PC-3 (cell line): ENCODE results near the gene KIFC1. TPM values are rescaled to one million over a fixed set of nuclear protein-coding genes. Genes with fewer than 3 reads are reported as not detected.

Source experiments
- ATAC-seq: fragments of 200-7000 bp; cut with Tn5 transposase; 2 replicates; pipeline ENCODE4 v1.9.1; 2020; ENCODE audit warnings: mild to moderate bottlenecking, moderate library complexity
- BruUV-seq: library from RNA; stranded (reverse); fragments of 400-500 nt; replicated peaks from 2 replicates; lab custom pipeline; 2021; lab: Mats Ljungman, UMichigan
- CTCF ChIA-PET: fragments of 300-600 bp; sonication (Branson Sonifier 250); formaldehyde crosslinking; loops from one replicate; lab custom pipeline; 2022; ENCODE audit warnings: antibody characterized with exemption; lab: Charles Lee
- POLR2A ChIA-PET: fragments of 300-600 bp; sonication (Branson Sonifier 250); formaldehyde crosslinking; loops from one replicate; lab custom pipeline; 2022; ENCODE audit warnings: antibody characterized with exemption; ENCODE audit not compliant: unreplicated experiment; lab: Charles Lee
- DNase-seq: peaks from one replicate; pipeline ENCODE4 v3.0.0-alpha.2; 2015
- H2AFZ ChIP-seq: fragments of 300-600 bp; sonication (generic); 2 replicates; pipeline ENCODE4 v1.6.0; 2016; ENCODE audit warnings: antibody characterized with exemption, low read length
- H3F3A ChIP-seq: fragments of 300-600 bp; sonication (generic); one replicate; pipeline ENCODE4 v1.6.0; 2017; ENCODE audit warnings: antibody characterized with exemption, low read length, control low read depth, mild to moderate bottlenecking; ENCODE audit not compliant: unreplicated experiment
- H3K27ac ChIP-seq: fragments of 300-600 bp; sonication (generic); 2 replicates; pipeline ENCODE4 v1.5.1; 2016; ENCODE audit warnings: mild to moderate bottlenecking, low read length
- H3K27me3 ChIP-seq: fragments of 300-600 bp; sonication (generic); 2 replicates; pipeline ENCODE4 v1.6.1; 2016; ENCODE audit warnings: low read length, mixed read lengths
- H3K36me3 ChIP-seq: fragments of 300-600 bp; sonication (generic); 2 replicates; pipeline ENCODE4 v1.6.1; 2016; ENCODE audit warnings: low read depth, mixed run types, low read length, mixed read lengths
- H3K4me1 ChIP-seq: fragments of 300-600 bp; sonication (generic); 2 replicates; pipeline ENCODE4 v1.5.1; 2016; ENCODE audit warnings: low read length; ENCODE audit not compliant: insufficient read depth
- H3K4me2 ChIP-seq: fragments of 300-600 bp; sonication (generic); 2 replicates; pipeline ENCODE4 v1.6.0; 2016; ENCODE audit warnings: low read length
- H3K4me3 ChIP-seq: fragments of 300-600 bp; sonication (generic); 2 replicates; pipeline ENCODE4 v1.5.1; 2016; ENCODE audit warnings: mild to moderate bottlenecking, low read length, mixed read lengths
- H3K79me2 ChIP-seq: fragments of 300-600 bp; sonication (generic); 2 replicates; pipeline ENCODE4 v1.6.1; 2017; ENCODE audit warnings: low read length, mixed read lengths
- H3K9ac ChIP-seq: fragments of 300-600 bp; sonication (generic); 2 replicates; pipeline ENCODE4 v1.6.0; 2016; ENCODE audit warnings: mild to moderate bottlenecking, low read length
- H3K9me2 ChIP-seq: fragments of 300-600 bp; sonication (generic); replicated peaks from 2 replicates; pipeline ENCODE4 v1.6.1; 2016; ENCODE audit warnings: mixed run types, low read length, mixed read lengths
- H3K9me3 ChIP-seq: fragments of 300-600 bp; sonication (generic); 2 replicates; pipeline ENCODE4 v1.6.1; 2016; ENCODE audit warnings: low read length, mixed read lengths
- H4K20me1 ChIP-seq: fragments of 300-600 bp; sonication (generic); 2 replicates; pipeline ENCODE4 v1.6.1; 2016; ENCODE audit warnings: low read length, mixed read lengths
- CTCF ChIP-seq: fragments of 300-600 bp; sonication (generic); conservative IDR thresholded peaks from 2 replicates; pipeline ENCODE4 v1.5.1; 2017; ENCODE audit warnings: antibody characterized with exemption, low read depth, mild to moderate bottlenecking, low read length
- EZH2 ChIP-seq: fragments of 300-600 bp; sonication (generic); IDR thresholded peaks from one replicate; pipeline ENCODE4 v1.6.1; 2017; ENCODE audit warnings: antibody characterized with exemption, mild to moderate bottlenecking, low read length; ENCODE audit not compliant: unreplicated experiment
- EZH2phosphoT487 ChIP-seq: fragments of 300-600 bp; sonication (generic); IDR thresholded peaks from 2 replicates; pipeline ENCODE4 v1.6.1; 2018; ENCODE audit warnings: mild to moderate bottlenecking, antibody characterized with exemption, low read length, borderline replicate concordance
- intact Hi-C: fragments of 100-400 bp; cut with micrococcal nuclease; formaldehyde crosslinking; loops from 2 replicates; pipeline ENCODE4 v1.9.0; 2023
- total RNA-seq: library from RNA; depleted of rRNA; stranded (reverse); fragments of >200 nt; gene quantifications from 2 replicates; pipeline ENCODE4 v1.2.3, GENCODE V29; 2014

Gene KIFC1
- total RNA-seq, 1 experiment from 2014 or later, result 66.7 TPM

- Histone ChIP-seq H3K27ac (no peak overlapping the region), H3K9me3 (no peaks in the 10 kb centered on the region), H3K27me3 (no peaks in the 10 kb centered on the region), H3K4me1 (no peaks in the 10 kb centered on the region), H3K36me3 (no peaks in the 10 kb centered on the region), H3K9me2 (no peaks in the 10 kb centered on the region), H3K79me2 (no peaks in the 10 kb centered on the region), H3F3A (no peaks in the 10 kb centered on the region), H3K9ac (no peak overlapping the region), H2AFZ (no peak overlapping the region), H4K20me1 (no peaks in the 10 kb centered on the region), H3K4me3 (no peak overlapping the region), H3K4me2 (no peak overlapping the region)
- POLR2A ChIA-PET, result no interaction called here
- BruUV-seq, result no TSS peak
- no peak for ATAC-seq
- intact Hi-C loops, result no loop called here
- no peak for DNase-seq
- CTCF ChIA-PET, result no interaction called here
- TF ChIP-seq EZH2phosphoT487 (no peak), EZH2 (no peak), CTCF (no peak)
Observed at GRCh38 chr6:33434961-33435360, 43.3 kb downstream of the KIFC1 start.

- H3K9ac ChIP-seq, result no peak overlapping the region
- ChIA-PET CTCF (no interaction called here), POLR2A (no interaction called here)
- DNase-seq (no peak), ATAC-seq (no peak)
- no peak overlapping the region for H2AFZ ChIP-seq
- intact Hi-C loops, result no loop called here
- TF ChIP-seq EZH2phosphoT487 (no peak), CTCF (no peak), EZH2 (no peak)
- no peaks in the 10 kb centered on the region for H3K9me3 ChIP-seq
- no peak overlapping the region for H3K4me3 ChIP-seq
- BruUV-seq, result no TSS peak
- H4K20me1 ChIP-seq, result no peaks in the 10 kb centered on the region
- no peaks in the 10 kb centered on the region for H3K79me2 ChIP-seq
- no peaks in the 10 kb centered on the region for H3K9me2 ChIP-seq
- no peak overlapping the region for H3K27ac ChIP-seq
- no peaks in the 10 kb centered on the region for H3K36me3 ChIP-seq
- no peaks in the 10 kb centered on the region for H3K27me3 ChIP-seq
- no peaks in the 10 kb centered on the region for H3F3A ChIP-seq
- H3K4me2 ChIP-seq, result no peak overlapping the region
- H3K4me1 ChIP-seq, result no peaks in the 10 kb centered on the region
Observed at GRCh38 chr6:33437666-33438065, 46.0 kb downstream of the KIFC1 start.

GRCh38 chr6:33438978-33439594 is 47.5 kb downstream of the KIFC1 start:
- no peaks in the 10 kb centered on the region for H3K79me2 ChIP-seq
- no peaks in the 10 kb centered on the region for H3K4me1 ChIP-seq
- H3K9me3 ChIP-seq, result no peaks in the 10 kb centered on the region
- ChIA-PET CTCF (no interaction called here), POLR2A (no interaction called here)
- no peaks in the 10 kb centered on the region for H3K27me3 ChIP-seq
- DNase-seq (no peak), ATAC-seq (no peak)
- no peaks in the 10 kb centered on the region for H3K36me3 ChIP-seq
- no peak overlapping the region for H3K4me3 ChIP-seq
- no peaks in the 10 kb centered on the region for H3F3A ChIP-seq
- H3K9me2 ChIP-seq, result no peaks in the 10 kb centered on the region
- no TSS peak for BruUV-seq
- H2AFZ ChIP-seq, result no peak overlapping the region
- no peaks in the 10 kb centered on the region for H4K20me1 ChIP-seq
- no peak overlapping the region for H3K9ac ChIP-seq
- no peak overlapping the region for H3K4me2 ChIP-seq
- no peak overlapping the region for H3K27ac ChIP-seq
- intact Hi-C loops, result no loop called here
- TF ChIP-seq EZH2, result no peak
- no peak for TF ChIP-seq CTCF
- no peak for TF ChIP-seq EZH2phosphoT487
